Ishikawa (cell line): ENCODE data around the gene CLRN3.

ENCODE experiments used
- CEBPB ChIP-seq: IDR thresholded peaks from 2 replicates; pipeline ENCODE4 v1.6.1; 2012
- CREB1 ChIP-seq: IDR thresholded peaks from 2 replicates; pipeline ENCODE4 v1.6.1; 2012; ENCODE audit warnings: low read depth
- EGR1 ChIP-seq: IDR thresholded peaks from 2 replicates; pipeline ENCODE4 v1.6.1; 2012
- EP300 ChIP-seq: IDR thresholded peaks from 2 replicates; pipeline ENCODE4 v1.6.1; 2012; ENCODE audit warnings: borderline replicate concordance
- RAD21 ChIP-seq: IDR thresholded peaks from 2 replicates; pipeline ENCODE4 v1.6.1; 2012; ENCODE audit warnings: low read depth
- REST ChIP-seq: IDR thresholded peaks from 2 replicates; pipeline ENCODE4 v1.6.1; 2012; ENCODE audit warnings: low read depth, mild to moderate bottlenecking
- TAF1 ChIP-seq: IDR thresholded peaks from 2 replicates; pipeline ENCODE4 v1.6.1; 2012; ENCODE audit warnings: low read depth, mild to moderate bottlenecking
- YY1 ChIP-seq: IDR thresholded peaks from 2 replicates; pipeline ENCODE4 v1.6.1; 2012; ENCODE audit warnings: low read depth
- TF ChIP-seq, protein P1 (sequence below): IDR thresholded peaks from 2 replicates; pipeline ENCODE4 v1.6.1; 2012

DNA sequence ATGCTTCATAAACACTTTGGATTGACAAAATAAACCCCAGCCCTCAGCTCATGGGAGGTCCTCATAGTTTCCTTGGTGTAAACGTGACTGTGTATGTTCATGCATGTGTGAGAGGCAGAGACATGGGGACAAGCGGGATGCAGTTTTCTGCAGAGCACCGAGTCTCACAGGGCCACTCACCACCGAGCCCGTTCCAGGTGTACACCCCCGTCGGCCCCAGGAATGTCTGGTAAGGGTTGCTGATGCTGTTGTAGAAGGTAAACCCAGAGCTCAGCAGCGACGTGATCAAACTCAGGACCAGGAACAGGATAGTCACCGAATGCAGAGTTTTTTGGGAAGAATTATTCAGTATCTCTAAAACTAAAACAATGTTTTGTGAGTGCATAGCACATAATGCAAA, 9.2 kb downstream of the CLRN3 start:
- TF ChIP-seq RAD21: no peak
- no peak for TF ChIP-seq CREB1
- TF ChIP-seq, protein P1, sequence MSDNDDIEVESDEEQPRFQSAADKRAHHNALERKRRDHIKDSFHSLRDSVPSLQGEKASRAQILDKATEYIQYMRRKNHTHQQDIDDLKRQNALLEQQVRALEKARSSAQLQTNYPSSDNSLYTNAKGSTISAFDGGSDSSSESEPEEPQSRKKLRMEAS: no peak
- no peak for TF ChIP-seq REST
- TF ChIP-seq TAF1: no peak
- TF ChIP-seq EP300: no peak
- no peak for TF ChIP-seq EGR1
- no peak for TF ChIP-seq CEBPB
- TF ChIP-seq YY1: no peak
